GM23248 (cell line): ENCODE data around the gene ZNF385A. TPM values are rescaled to one million over a fixed set of nuclear protein-coding genes. Genes with fewer than 3 reads are reported as not detected.
A peak's percentile ranks its signal among the peaks of the same experiment; 100 is the strongest.

Experiments used
- DNase-seq: peaks from one replicate; pipeline ENCODE4 v3.0.0-alpha.2; 2015
- H2AFZ ChIP-seq: fragments of 200-600 bp; sonication (generic); 2 replicates; pipeline ENCODE4 v1.6.1; 2016; ENCODE audit warnings: antibody characterized with exemption
- H3F3A ChIP-seq: fragments of 200-600 bp; sonication (generic); 2 replicates; pipeline ENCODE4 v1.6.1; 2016; ENCODE audit warnings: mild to moderate bottlenecking, antibody characterized with exemption, mixed run types; ENCODE audit not compliant: insufficient read depth
- H3K27ac ChIP-seq: fragments of 200-600 bp; sonication (generic); 2 replicates; pipeline ENCODE4 v1.5.1; 2016; ENCODE audit warnings: mild to moderate bottlenecking
- H3K27me3 ChIP-seq: fragments of 200-600 bp; sonication (generic); replicated peaks from 2 replicates; pipeline ENCODE4 v1.6.1; 2016; ENCODE audit warnings: mild to moderate bottlenecking; ENCODE audit not compliant: insufficient read depth
- H3K36me3 ChIP-seq: fragments of 200-600 bp; sonication (generic); 2 replicates; pipeline ENCODE4 v1.6.1; 2016; ENCODE audit warnings: low read depth, mild to moderate bottlenecking
- H3K4me1 ChIP-seq: fragments of 200-600 bp; sonication (generic); 2 replicates; pipeline ENCODE4 v1.6.1; 2016; ENCODE audit warnings: mild to moderate bottlenecking; ENCODE audit not compliant: insufficient read depth
- H3K4me2 ChIP-seq: fragments of 200-600 bp; sonication (generic); one replicate; pipeline ENCODE4 v1.6.1; 2016; ENCODE audit warnings: mild to moderate bottlenecking; ENCODE audit not compliant: unreplicated experiment
- H3K4me3 ChIP-seq: fragments of 200-600 bp; sonication (generic); 2 replicates; pipeline ENCODE4 v1.5.1; 2016; ENCODE audit warnings: mild to moderate bottlenecking
- H3K79me2 ChIP-seq: fragments of 200-600 bp; sonication (generic); 2 replicates; pipeline ENCODE4 v1.6.1; 2016; ENCODE audit warnings: mild to moderate bottlenecking; ENCODE audit not compliant: insufficient read depth
- H3K9ac ChIP-seq: fragments of 200-600 bp; sonication (generic); 2 replicates; pipeline ENCODE4 v1.6.1; 2016; ENCODE audit warnings: mild to moderate bottlenecking
- H3K9me2 ChIP-seq: fragments of 200-600 bp; sonication (generic); 2 replicates; pipeline ENCODE4 v1.6.1; 2016; ENCODE audit warnings: mixed run types, mild to moderate bottlenecking, moderate library complexity; ENCODE audit not compliant: insufficient read depth
- H3K9me3 ChIP-seq: fragments of 200-600 bp; sonication (generic); one replicate; pipeline ENCODE4 v1.6.1; 2017; ENCODE audit warnings: low read depth
- H4K20me1 ChIP-seq: fragments of 200-600 bp; sonication (generic); 2 replicates; pipeline ENCODE4 v1.6.0; 2016; ENCODE audit not compliant: insufficient read depth
- EZH2 ChIP-seq: fragments of 200-600 bp; sonication (generic); IDR thresholded peaks from 2 replicates; pipeline ENCODE4 v1.6.1; 2018; ENCODE audit warnings: antibody characterized with exemption, mild to moderate bottlenecking; ENCODE audit not compliant: insufficient read depth, poor library complexity, severe bottlenecking
- EZH2phosphoT487 ChIP-seq: fragments of 200-600 bp; sonication (generic); IDR thresholded peaks from 2 replicates; pipeline ENCODE4 v1.6.1; 2018; ENCODE audit warnings: antibody characterized with exemption, moderate library complexity, mild to moderate bottlenecking, low read depth; ENCODE audit not compliant: insufficient read depth
- WGBS, 2 experiments: methylation state at CpG; one replicate each; pipeline ENCODE4 v1.1.6; 2015 to 2017; ENCODE audit warnings: low lambda C conversion rate in 2 of 2, low coverage in 1 of 2; ENCODE audit errors: missing lambda C conversion rate in 2 of 2; 5-methylcytosine and 5-hydroxymethylcytosine counted together
- in situ Hi-C: fragments of 300-500 bp; cut with MboI; formaldehyde crosslinking; loops from 2 replicates; pipeline ENCODE4 v1.15.0; 2020
- polyA plus RNA-seq: library from polyadenylated mRNA; unstranded; fragments of >200 nt; fragmentation: Nextera tagmentation; extraction: Ambion mirVana; gene quantifications from 2 replicates; pipeline ENCODE4 v1.2.1, GENCODE V29; 2016
- total RNA-seq: library from RNA; depleted of rRNA; stranded (reverse); fragments of >200 nt; shearing (Covaris generic); gene quantifications from 2 replicates; pipeline ENCODE4 v1.2.3, GENCODE V29; 2014

ZNF385A gene
- total and polyA plus RNA-seq, 2 experiments from 2014 or later, result 1.8 to 3.1 TPM

DNA sequence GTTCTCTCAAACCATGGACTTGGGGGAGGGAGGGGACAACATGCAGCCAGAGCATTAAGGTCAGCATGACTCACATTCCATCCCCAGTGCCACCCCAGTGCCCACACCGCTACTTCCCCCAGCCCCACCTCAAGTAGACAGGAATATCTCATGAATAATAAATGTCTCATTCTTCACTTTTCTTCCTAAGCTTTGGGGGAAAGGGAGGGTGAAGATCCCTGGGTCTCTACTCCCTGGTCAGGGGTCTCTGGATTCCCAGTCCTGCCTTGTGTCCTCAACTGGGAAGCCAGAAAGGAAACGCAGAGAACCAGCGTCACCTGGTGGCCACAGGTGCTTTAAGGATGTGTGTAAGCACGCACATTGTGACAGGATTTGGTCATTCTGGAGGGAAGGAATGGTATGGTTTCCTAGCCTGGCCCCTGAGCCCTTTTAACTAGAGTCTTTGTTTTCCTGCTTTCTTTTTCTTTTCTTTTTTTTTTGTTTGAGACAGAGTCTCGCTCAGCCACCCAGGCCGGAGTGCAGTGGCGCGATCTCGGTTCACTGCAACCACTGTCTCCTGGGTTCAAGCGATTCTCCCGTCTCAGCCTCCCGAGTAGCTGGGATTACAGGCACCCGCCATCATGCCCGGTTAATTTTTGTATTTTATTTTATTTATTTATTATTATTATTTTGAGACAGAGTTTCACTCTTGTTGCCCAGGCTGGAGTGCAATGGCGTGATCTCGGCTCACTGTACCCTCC is 23.6 kb downstream of the ZNF385A start:
- H3K36me3 ChIP-seq, result no peaks in the 10 kb centered on the region
- WGBS, 2 experiments, result 71 to 73% methylated on average over 16 of the region's 16 CpGs
- H3K27ac ChIP-seq, result peak overlapping the region; percentile 91
- H3K79me2 ChIP-seq, result no peaks in the 10 kb centered on the region
- no peaks in the 10 kb centered on the region for H3K9me3 ChIP-seq
- peaks cover 20% of the 10 kb centered on the region for H3K4me1 ChIP-seq
- no peak overlapping the region for H3K4me3 ChIP-seq
- TF ChIP-seq EZH2, result no peak
- no peak overlapping the region for H3K4me2 ChIP-seq
- H3K9me2 ChIP-seq, result no peaks in the 10 kb centered on the region
- DNase-seq, result peak; percentile 79
- no peaks in the 10 kb centered on the region for H3K27me3 ChIP-seq
- no peak overlapping the region; the same call in 1 of the 2 replicates for H3K9ac ChIP-seq
- H4K20me1 ChIP-seq, result no peaks in the 10 kb centered on the region
- H2AFZ ChIP-seq, result no peak overlapping the region
- in situ Hi-C loops, result no loop called here
- peaks cover 11% of the 10 kb centered on the region for H3F3A ChIP-seq

DNA sequence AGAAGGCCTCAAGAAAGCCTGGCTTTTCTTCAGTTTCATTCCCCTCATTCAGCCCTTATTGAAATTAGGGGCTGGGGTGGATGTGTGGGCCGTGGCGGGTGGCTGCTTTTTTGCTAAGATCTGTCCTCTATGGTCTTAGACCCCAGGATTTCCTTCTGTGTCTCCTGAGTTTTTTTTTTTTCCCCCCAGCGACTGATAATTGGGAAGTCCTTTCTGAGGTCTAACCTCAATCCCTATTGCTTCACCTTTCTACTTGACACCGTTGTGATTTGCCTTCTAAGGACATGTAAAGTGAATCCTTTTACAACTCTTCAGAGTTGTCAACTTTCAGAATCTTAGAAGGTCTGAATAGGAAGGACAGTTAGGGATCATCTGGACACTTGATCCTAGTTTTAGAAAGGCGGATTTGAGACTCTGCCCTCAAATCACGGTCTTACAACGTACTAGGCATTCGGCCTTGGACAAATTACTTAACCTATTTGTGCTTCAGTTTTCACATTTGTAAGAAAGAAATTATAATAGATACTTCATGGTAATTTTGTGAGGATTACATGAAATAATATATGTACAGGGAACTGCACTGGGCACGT is 24.7 kb downstream of the ZNF385A start:
- Histone ChIP-seq H3K4me1 (peaks cover 20% of the 10 kb centered on the region), H3K27ac (peak overlapping the region; percentile 91), H3K4me2 (peak overlapping the region; percentile 93), H4K20me1 (no peaks in the 10 kb centered on the region), H3K9ac (peak overlapping the region; percentile 84), H3K9me2 (no peaks in the 10 kb centered on the region), H3K9me3 (no peaks in the 10 kb centered on the region), H3K36me3 (no peaks in the 10 kb centered on the region), H3F3A (peaks cover 11% of the 10 kb centered on the region), H3K4me3 (peak overlapping the region; percentile 78), H2AFZ (peak overlapping the region; percentile 82), H3K79me2 (no peaks in the 10 kb centered on the region), H3K27me3 (no peaks in the 10 kb centered on the region)
- DNase-seq, result no peak
- WGBS, 2 experiments, result 57% methylated on average over 9 of the region's 9 CpGs
- TF ChIP-seq EZH2phosphoT487, result no peak
- no peak for TF ChIP-seq EZH2
- in situ Hi-C loops, result no loop called here

DNA sequence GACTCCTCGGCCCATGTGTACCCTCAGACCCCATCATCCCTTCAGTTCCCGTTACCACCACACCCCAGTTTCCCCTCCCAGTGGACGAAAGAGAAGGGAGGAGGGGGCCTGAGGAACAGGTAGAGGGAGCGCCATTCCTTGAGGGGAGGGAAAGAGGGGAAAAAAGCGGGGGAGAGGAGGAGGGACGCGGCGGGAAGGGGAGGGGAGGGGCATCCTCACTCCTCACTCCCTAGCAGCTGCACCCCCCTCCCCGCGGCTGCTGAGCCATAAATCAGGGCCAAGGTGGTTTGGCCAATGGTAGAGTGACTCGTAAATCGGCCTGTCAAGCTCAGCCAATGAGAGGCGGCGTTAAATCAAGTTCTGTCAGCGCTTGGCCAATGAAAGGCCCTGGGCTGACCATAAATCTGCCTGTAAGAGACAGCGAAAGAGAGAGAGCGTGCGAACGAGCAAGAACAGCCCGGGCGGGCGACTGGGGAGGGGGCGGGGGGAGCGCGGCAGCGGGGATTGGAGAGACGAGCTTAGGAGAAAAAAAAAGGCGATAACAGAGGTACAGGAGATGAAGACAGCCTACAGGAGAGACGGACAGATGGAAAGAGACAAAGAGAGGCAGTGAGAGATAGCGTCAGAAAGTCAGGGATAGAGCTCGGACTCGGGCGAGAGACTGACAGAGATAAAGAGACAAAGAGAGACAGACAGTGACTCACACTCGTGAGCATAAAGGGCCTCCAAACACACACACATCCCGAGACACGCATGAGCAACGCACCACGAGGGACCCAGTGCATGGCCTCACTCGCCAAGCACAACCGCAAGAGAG is 25.4 kb downstream of the ZNF385A start:
- peak overlapping the region; percentile 91 for H3K27ac ChIP-seq
- peaks cover 11% of the 10 kb centered on the region for H3F3A ChIP-seq
- in situ Hi-C loops, result no loop called here
- no peaks in the 10 kb centered on the region for H3K79me2 ChIP-seq
- H3K9me2 ChIP-seq, result no peaks in the 10 kb centered on the region
- H3K9ac ChIP-seq, result peak overlapping the region; percentile 84
- H3K36me3 ChIP-seq, result no peaks in the 10 kb centered on the region
- peaks cover 20% of the 10 kb centered on the region for H3K4me1 ChIP-seq
- peak; percentile 98 for DNase-seq
- TF ChIP-seq EZH2 (no peak), EZH2phosphoT487 (no peak)
- no peaks in the 10 kb centered on the region for H3K9me3 ChIP-seq
- H2AFZ ChIP-seq, result peak overlapping the region; percentile 82
- H4K20me1 ChIP-seq, result no peaks in the 10 kb centered on the region
- WGBS, 2 experiments, result 0 to 2% methylated on average over 33 to 40 of the region's 40 CpGs
- peak overlapping the region; percentile 78 for H3K4me3 ChIP-seq
- no peaks in the 10 kb centered on the region for H3K27me3 ChIP-seq
- peak overlapping the region; percentile 93 for H3K4me2 ChIP-seq

DNA sequence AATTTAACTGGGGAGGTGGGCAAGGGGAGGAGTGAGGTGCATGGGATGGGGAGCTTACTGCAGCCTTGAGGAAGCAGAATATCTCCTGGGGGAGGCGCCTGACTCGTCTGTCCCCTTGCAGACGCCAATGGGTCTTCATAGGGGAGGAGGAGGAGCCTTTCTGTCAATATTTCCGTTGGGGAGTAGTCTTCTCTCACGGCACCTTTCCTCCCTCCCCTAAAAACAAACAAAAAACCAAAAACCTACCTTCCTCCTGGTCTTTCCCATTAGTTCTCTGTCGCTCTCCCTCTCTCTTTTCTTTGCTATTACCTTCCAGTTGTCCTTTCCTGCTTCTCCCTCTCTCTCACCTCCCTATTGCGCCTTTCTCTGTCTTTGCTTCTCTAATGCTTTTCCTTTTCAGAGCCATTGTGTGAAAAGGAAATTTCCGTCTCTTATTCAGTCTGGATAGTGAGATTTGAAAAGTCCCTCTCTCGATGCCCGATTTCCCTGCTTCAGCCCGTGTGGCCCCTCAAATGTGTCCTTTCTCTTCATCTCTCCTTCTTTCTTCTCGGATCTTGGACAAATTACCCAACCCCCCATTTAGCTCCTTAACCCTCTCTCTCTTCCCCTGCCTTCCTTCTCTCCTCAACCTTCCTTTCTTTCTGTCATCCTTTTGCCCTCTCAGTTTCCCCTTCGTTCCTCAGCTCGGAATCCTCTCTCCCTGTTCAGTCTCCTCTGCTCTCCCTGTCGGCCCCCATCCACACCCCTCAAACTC is 26.2 kb downstream of the ZNF385A start:
- Histone ChIP-seq H3K4me3 (peak overlapping the region; percentile 78), H3F3A (peaks cover 11% of the 10 kb centered on the region), H3K79me2 (no peaks in the 10 kb centered on the region), H3K27me3 (no peaks in the 10 kb centered on the region), H3K9me2 (no peaks in the 10 kb centered on the region), H3K4me1 (peaks cover 23% of the 10 kb centered on the region), H3K27ac (peak overlapping the region; percentile 91), H4K20me1 (no peaks in the 10 kb centered on the region), H3K4me2 (peak overlapping the region; percentile 93), H2AFZ (peak overlapping the region; percentile 82), H3K9me3 (no peaks in the 10 kb centered on the region), H3K36me3 (no peaks in the 10 kb centered on the region), H3K9ac (peak overlapping the region; percentile 84)
- 2 to 3% methylated on average over 14 to 15 of the region's 15 CpGs for WGBS, 2 experiments
- peak; percentile 64 for DNase-seq
- in situ Hi-C loops, result no loop called here
- TF ChIP-seq EZH2phosphoT487 (no peak), EZH2 (no peak)
